HAP-1 (cell line): ENCODE data around the gene ENO3.
A peak's percentile ranks its signal among the peaks of the same experiment; 100 is the strongest.

Experiments
- DNase-seq, 2 experiments: peaks; one replicate each; pipeline ENCODE4 v3.0.0-alpha.2; 2016 to 2020; ENCODE audit warnings: low spot score in 2 of 2
- H3K27me3 ChIP-seq: fragments of 250-450 bp; sonication (Bioruptor Pico); 2 replicates; pipeline ENCODE4 v1.5.1; 2020; ENCODE audit warnings: low read depth, mild to moderate bottlenecking, moderate library complexity
- H3K36me3 ChIP-seq: fragments of 250-450 bp; sonication (Bioruptor Pico); replicated peaks from 2 replicates; pipeline ENCODE4 v1.5.1; 2020; ENCODE audit warnings: mild to moderate bottlenecking
- H3K4me1 ChIP-seq: fragments of 250-450 bp; sonication (Bioruptor Pico); 2 replicates; pipeline ENCODE4 v1.5.1; 2020; ENCODE audit warnings: mild to moderate bottlenecking
- H3K4me3 ChIP-seq: fragments of 250-450 bp; sonication (Bioruptor Pico); 2 replicates; pipeline ENCODE4 v1.5.1; 2020; ENCODE audit warnings: mild to moderate bottlenecking, moderate library complexity
- H3K9me3 ChIP-seq: fragments of 250-450 bp; sonication (Bioruptor Pico); 2 replicates; pipeline ENCODE4 v1.5.1; 2020; ENCODE audit warnings: mild to moderate bottlenecking, moderate library complexity
- in situ Hi-C: fragments of 300-500 bp; cut with MboI; formaldehyde crosslinking; loops from 3 replicates; pipeline ENCODE4 v1.14.3; 2020; ENCODE audit warnings: low sequenced_read_pairs, inconsistent platforms, mixed read lengths

Gene ENO3

GRCh38 chr17:4967539-4968485 is 16.9 kb downstream of the ENO3 start, which contains the start of gene SPAG7:
TSS of gene SPAG7 (minus strand) at chr17:4967817. CDS start at chr17:4967804, 13 bp downstream.
- H3K4me1 ChIP-seq, result peaks cover 17% of the 10 kb centered on the region
- H3K4me3 ChIP-seq, result peak within 1 kb of the TSS; percentile 86
- peaks cover 41% of the 10 kb centered on the region for H3K36me3 ChIP-seq
- 0 out of 2 replicates have a peak, but pooled peaks cover 6% of the 10 kb centered on the region for H3K9me3 ChIP-seq
- in situ Hi-C loops, result no loop called here
- no peaks in the 10 kb centered on the region for H3K27me3 ChIP-seq
- peak; percentile 87 to 94 for DNase-seq

- no peaks in the 10 kb centered on the region for H3K27me3 ChIP-seq
- 0 out of 2 replicates have a peak, but pooled peaks cover 6% of the 10 kb centered on the region for H3K9me3 ChIP-seq
- H3K4me3 ChIP-seq, result peak overlapping the region; percentile 86
- DNase-seq, result no peak
- H3K4me1 ChIP-seq, result peaks cover 17% of the 10 kb centered on the region
- peaks cover 48% of the 10 kb centered on the region for H3K36me3 ChIP-seq
- in situ Hi-C loops, result no loop called here
These were observed 17.6 kb downstream of the ENO3 start for GRCh38 chr17:4968486-4969046.

GRCh38 chr17:4969047-4969550 is 18.2 kb downstream of the ENO3 start:
- H3K27me3 ChIP-seq, result no peaks in the 10 kb centered on the region
- peaks cover 17% of the 10 kb centered on the region for H3K4me1 ChIP-seq
- 0 out of 2 replicates have a peak, but pooled peaks cover 6% of the 10 kb centered on the region for H3K9me3 ChIP-seq
- H3K36me3 ChIP-seq, result peaks cover 54% of the 10 kb centered on the region
- H3K4me3 ChIP-seq, result no peak overlapping the region
- in situ Hi-C loops, result no loop called here
- no peak for DNase-seq

GRCh38 chr17:4969551-4970173 is 18.7 kb downstream of the ENO3 start:
- DNase-seq, result no peak
- peaks cover 17% of the 10 kb centered on the region for H3K4me1 ChIP-seq
- H3K36me3 ChIP-seq, result peaks cover 57% of the 10 kb centered on the region
- H3K4me3 ChIP-seq, result no peak overlapping the region
- H3K9me3 ChIP-seq, result 0 out of 2 replicates have a peak, but pooled peaks cover 6% of the 10 kb centered on the region
- in situ Hi-C loops, result no loop called here
- H3K27me3 ChIP-seq, result no peaks in the 10 kb centered on the region

- no peak for DNase-seq
- peaks cover 17% of the 10 kb centered on the region for H3K4me1 ChIP-seq
- H3K9me3 ChIP-seq, result 0 out of 2 replicates have a peak, but pooled peaks cover 6% of the 10 kb centered on the region
- H3K27me3 ChIP-seq, result no peaks in the 10 kb centered on the region
- H3K36me3 ChIP-seq, result peaks cover 55% of the 10 kb centered on the region
- no peak overlapping the region for H3K4me3 ChIP-seq
- in situ Hi-C loops, result no loop called here
These were observed 19.4 kb downstream of the ENO3 start for GRCh38 chr17:4970273-4970672.

- in situ Hi-C loops, result no loop called here
- Histone ChIP-seq H3K36me3 (peaks cover 49% of the 10 kb centered on the region), H3K4me3 (no peak overlapping the region), H3K27me3 (no peaks in the 10 kb centered on the region), H3K9me3 (no peaks in the 10 kb centered on the region), H3K4me1 (peaks cover 9% of the 10 kb centered on the region)
- DNase-seq, result no peak
These were observed 20.9 kb downstream of the ENO3 start for GRCh38 chr17:4971826-4972225.

GRCh38 chr17:4972322-4972721 is 21.4 kb downstream of the ENO3 start:
- in situ Hi-C loops, result no loop called here
- Histone ChIP-seq H3K4me3 (no peak overlapping the region), H3K4me1 (peaks cover 9% of the 10 kb centered on the region), H3K9me3 (no peaks in the 10 kb centered on the region), H3K36me3 (peaks cover 54% of the 10 kb centered on the region), H3K27me3 (no peaks in the 10 kb centered on the region)
- DNase-seq, result no peak

GRCh38 chr17:4972752-4973151 is 21.8 kb downstream of the ENO3 start:
- no peaks in the 10 kb centered on the region for H3K27me3 ChIP-seq

GRCh38 chr17:4973256-4974114 is 22.6 kb downstream of the ENO3 start:
- peaks cover 65% of the 10 kb centered on the region for H3K36me3 ChIP-seq
- DNase-seq, result no peak

More at GRCh38 chr17:4972752-4973151, 21.8 kb downstream of the ENO3 start:
- Histone ChIP-seq H3K36me3 (peaks cover 58% of the 10 kb centered on the region), H3K9me3 (no peaks in the 10 kb centered on the region), H3K4me3 (no peak overlapping the region), H3K4me1 (peaks cover 9% of the 10 kb centered on the region)
- no peak for DNase-seq
- in situ Hi-C loops, result no loop called here

GRCh38 chr17:4974115-4974670 is 23.3 kb downstream of the ENO3 start:
- Histone ChIP-seq H3K27me3 (no peaks in the 10 kb centered on the region), H3K36me3 (peaks cover 64% of the 10 kb centered on the region), H3K4me1 (no peaks in the 10 kb centered on the region), H3K4me3 (no peak overlapping the region), H3K9me3 (no peaks in the 10 kb centered on the region)
- DNase-seq, result no peak
- in situ Hi-C loops, result no loop called here

More at GRCh38 chr17:4973256-4974114, 22.6 kb downstream of the ENO3 start:
- no peaks in the 10 kb centered on the region for H3K9me3 ChIP-seq
- H3K4me1 ChIP-seq, result peaks cover 4% of the 10 kb centered on the region
- H3K4me3 ChIP-seq, result no peak overlapping the region
- in situ Hi-C loops, result no loop called here
- H3K27me3 ChIP-seq, result no peaks in the 10 kb centered on the region

- Histone ChIP-seq H3K4me1 (no peaks in the 10 kb centered on the region), H3K9me3 (no peaks in the 10 kb centered on the region), H3K36me3 (peaks cover 66% of the 10 kb centered on the region), H3K4me3 (no peak overlapping the region), H3K27me3 (no peaks in the 10 kb centered on the region)
- DNase-seq, result no peak
- in situ Hi-C loops, result loop anchor here (25.0 kb wide), 1 partner anchor 1484 kb away; no protein-coding TSS in a partner anchor
These were observed 27.8 kb downstream of the ENO3 start for GRCh38 chr17:4978726-4979125.

- Histone ChIP-seq H3K36me3 (peaks cover 63% of the 10 kb centered on the region), H3K4me3 (no peak overlapping the region), H3K4me1 (no peaks in the 10 kb centered on the region), H3K27me3 (no peaks in the 10 kb centered on the region), H3K9me3 (no peaks in the 10 kb centered on the region)
- in situ Hi-C loops, result loop anchor here (5.0 to 25.0 kb wide), 2 partner anchors 82 to 1482 kb away; no protein-coding TSS in a partner anchor
- peak; percentile 54 to 77 for DNase-seq
These were observed 29.8 kb downstream of the ENO3 start for GRCh38 chr17:4980644-4981216.
